Activated CD8-positive, alpha-beta memory T cell treated with anti-CD3 and anti-CD28 coated beads, Interleukin-2, amount 10 ng/mL, durations not matched to agents 7 days and 5 days (primary cell): Measurements from ENCODE around the gene PPP1R15B. TPM values are rescaled to one million over a fixed set of nuclear protein-coding genes. Genes with fewer than 3 reads are reported as not detected.

Experiments used
- total RNA-seq, 2 experiments: library from RNA; stranded (reverse); gene quantifications; one replicate each; pipeline ENCODE4 v1.2.3, GENCODE V29; 2021

PPP1R15B gene
- total RNA-seq, 2 experiments from 2014 or later, result 75.5 to 81.7 TPM

Other genes with a start within 250 kb of the PPP1R15B start
- gene REN, start 245.5 kb downstream of the PPP1R15B start, total RNA-seq, result not detected
- gene KISS1, start 215.3 kb downstream of the PPP1R15B start, total RNA-seq, result not detected
- gene GOLT1A, start 197.8 kb downstream of the PPP1R15B start, total RNA-seq, result not detected
- under 1 TPM; 0.02 to 0.29 TPM for gene PLEKHA6, start 51.9 kb downstream of the PPP1R15B start, total RNA-seq
- 10 to 100 TPM; 21.6 to 26.0 TPM for gene PIK3C2B, start 83.0 kb upstream of the PPP1R15B start, total RNA-seq
- gene MDM4, start 104.6 kb upstream of the PPP1R15B start, total RNA-seq, result 10 to 100 TPM; 74.7 to 100.0 TPM